Nephron (organoid): ENCODE results near the gene FARP1.

Experiments used
- H3K27ac Mint-ChIP-seq, 3 experiments: 2 replicates each; pipeline ENCODE4 v1.8.0; 2020; ENCODE audit warnings: mixed read lengths in 3 of 3, mild to moderate bottlenecking in 2 of 3, moderate library complexity in 1 of 3
- H3K27me3 Mint-ChIP-seq: 2 replicates; pipeline ENCODE4 v1.8.0; 2021; ENCODE audit warnings: low read depth, mild to moderate bottlenecking, moderate library complexity, mixed read lengths
- H3K36me3 Mint-ChIP-seq: 2 replicates; pipeline ENCODE4 v1.8.0; 2020; ENCODE audit warnings: low read depth, mixed read lengths
- H3K4me1 Mint-ChIP-seq: 2 replicates; pipeline ENCODE4 v1.8.0; 2020; ENCODE audit warnings: mixed read lengths
- H3K4me3 Mint-ChIP-seq, 3 experiments: 2 replicates each; pipeline ENCODE4 v1.8.0; 2020; ENCODE audit warnings: mild to moderate bottlenecking in 3 of 3, mixed read lengths in 3 of 3, moderate library complexity in 2 of 3
- H3K9me3 Mint-ChIP-seq: 2 replicates; pipeline ENCODE4 v1.8.0; 2020; ENCODE audit warnings: mixed read lengths
- CTCF ChIP-seq, 3 experiments: fragments of 200-600 bp; sonication (generic); IDR thresholded peaks; one replicate each; pipeline ENCODE4 v1.5.0; 2021; ENCODE audit warnings: antibody characterized with exemption in 3 of 3; ENCODE audit not compliant: unreplicated experiment in 3 of 3

The FARP1 gene

GRCh38 chr13:98374750-98375149 lies 231.9 kb downstream of the FARP1 start:
- H3K27ac Mint-ChIP-seq: no peak overlapping the region
- TF ChIP-seq CTCF (IDR thresholded peaks at IDR 0.05; ENCODE audit: unreplicated experiment in 3 of 3): no peak
- H3K4me3 Mint-ChIP-seq: no peak overlapping the region
- H3K36me3 Mint-ChIP-seq: peaks cover 87% of the 10 kb centered on the region
- H3K9me3 Mint-ChIP-seq: peaks cover 14% of the 10 kb centered on the region
- peaks cover 4% of the 10 kb centered on the region for H3K27me3 Mint-ChIP-seq
- H3K4me1 Mint-ChIP-seq: peaks cover 37% of the 10 kb centered on the region

GRCh38 chr13:98377635-98378378 lies 234.9 kb downstream of the FARP1 start:
- no peak for TF ChIP-seq CTCF (IDR thresholded peaks at IDR 0.05; ENCODE audit: unreplicated experiment in 3 of 3)
- H3K9me3 Mint-ChIP-seq: peaks cover 14% of the 10 kb centered on the region
- peaks cover 4% of the 10 kb centered on the region for H3K27me3 Mint-ChIP-seq
- no peak overlapping the region for H3K27ac Mint-ChIP-seq
- H3K4me1 Mint-ChIP-seq: peaks cover 14% of the 10 kb centered on the region
- H3K4me3 Mint-ChIP-seq: no peak overlapping the region
- peaks cover 81% of the 10 kb centered on the region for H3K36me3 Mint-ChIP-seq

DNA sequence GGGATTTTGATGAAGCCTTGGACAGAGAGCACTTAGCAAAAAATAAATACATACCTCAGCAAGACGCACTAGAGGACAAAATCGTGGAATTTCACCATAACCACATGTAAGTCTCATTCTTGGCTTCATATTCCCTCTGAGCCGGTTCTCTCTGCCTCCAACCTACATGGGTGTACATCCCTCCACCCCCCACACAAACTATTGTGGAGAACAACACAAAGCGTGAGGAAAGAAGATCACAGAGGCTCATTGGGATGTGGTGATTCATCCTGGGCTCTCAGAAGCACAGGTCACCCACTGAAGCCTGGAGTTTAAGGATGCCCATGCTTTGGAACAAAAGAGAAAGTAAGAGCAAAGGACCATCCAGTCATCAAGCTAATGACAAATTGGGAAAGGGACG lies 241.8 kb downstream of the FARP1 start:
- peaks cover 84% of the 10 kb centered on the region for H3K36me3 Mint-ChIP-seq
- H3K4me1 Mint-ChIP-seq: peaks cover 48% of the 10 kb centered on the region
- H3K9me3 Mint-ChIP-seq: no peaks in the 10 kb centered on the region
- TF ChIP-seq CTCF (IDR thresholded peaks at IDR 0.05; ENCODE audit: unreplicated experiment in 3 of 3): no peak
- peak overlapping the region; percentile 40 to 74 (median 62) for H3K27ac Mint-ChIP-seq
- H3K4me3 Mint-ChIP-seq: no peak overlapping the region
- H3K27me3 Mint-ChIP-seq: no peaks in the 10 kb centered on the region

DNA sequence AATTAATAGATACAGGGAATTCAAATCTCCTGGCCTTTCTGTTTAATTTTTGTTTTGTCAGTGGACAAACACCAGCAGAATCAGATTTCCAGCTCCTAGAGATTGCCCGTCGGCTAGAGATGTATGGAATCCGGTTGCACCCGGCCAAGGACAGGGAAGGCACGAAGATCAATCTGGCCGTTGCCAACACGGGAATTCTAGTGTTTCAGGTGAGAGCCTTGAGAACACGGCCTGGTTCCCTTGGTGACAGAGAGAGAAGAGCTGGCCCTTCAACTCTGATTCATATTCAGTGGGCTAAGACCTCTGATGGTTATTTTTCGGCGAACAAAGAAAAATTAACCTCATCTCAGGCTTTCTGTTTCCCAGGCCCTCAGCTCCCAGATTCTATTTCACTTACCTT lies 242.7 kb downstream of the FARP1 start:
- TF ChIP-seq CTCF (IDR thresholded peaks at IDR 0.05; ENCODE audit: unreplicated experiment in 3 of 3): no peak
- Mint-ChIP-seq H3K4me3 (no peak overlapping the region), H3K4me1 (peaks cover 48% of the 10 kb centered on the region), H3K27ac (peak overlapping the region; percentile 40 to 74 (median 62)), H3K9me3 (no peaks in the 10 kb centered on the region), H3K27me3 (no peaks in the 10 kb centered on the region), H3K36me3 (peaks cover 89% of the 10 kb centered on the region)

DNA sequence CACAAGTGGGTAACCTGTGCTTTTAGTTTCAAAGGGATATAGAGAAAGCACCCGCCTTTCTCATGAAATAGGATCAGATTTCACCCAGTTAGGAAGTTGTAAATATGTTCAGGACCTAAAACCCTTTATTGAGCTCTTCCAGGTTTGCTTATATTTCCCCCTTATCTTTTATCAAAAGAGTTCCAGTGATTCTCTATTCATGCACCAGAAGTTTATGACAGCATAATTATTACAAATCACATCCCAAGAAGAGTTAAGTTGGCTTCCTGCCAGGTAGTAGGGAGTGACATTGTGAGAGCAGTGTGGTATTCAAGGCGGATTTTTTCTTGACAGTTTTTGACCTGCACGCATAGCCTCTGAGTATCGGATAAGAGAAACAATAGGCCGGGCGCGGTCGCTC lies 243.7 kb downstream of the FARP1 start:
- TF ChIP-seq CTCF (IDR thresholded peaks at IDR 0.05; ENCODE audit: unreplicated experiment in 3 of 3): no peak
- Mint-ChIP-seq H3K27me3 (no peaks in the 10 kb centered on the region), H3K4me1 (peaks cover 48% of the 10 kb centered on the region), H3K27ac (peak overlapping the region; percentile 16 to 56 (median 27)), H3K4me3 (no peak overlapping the region), H3K9me3 (no peaks in the 10 kb centered on the region), H3K36me3 (peaks cover 91% of the 10 kb centered on the region)

DNA sequence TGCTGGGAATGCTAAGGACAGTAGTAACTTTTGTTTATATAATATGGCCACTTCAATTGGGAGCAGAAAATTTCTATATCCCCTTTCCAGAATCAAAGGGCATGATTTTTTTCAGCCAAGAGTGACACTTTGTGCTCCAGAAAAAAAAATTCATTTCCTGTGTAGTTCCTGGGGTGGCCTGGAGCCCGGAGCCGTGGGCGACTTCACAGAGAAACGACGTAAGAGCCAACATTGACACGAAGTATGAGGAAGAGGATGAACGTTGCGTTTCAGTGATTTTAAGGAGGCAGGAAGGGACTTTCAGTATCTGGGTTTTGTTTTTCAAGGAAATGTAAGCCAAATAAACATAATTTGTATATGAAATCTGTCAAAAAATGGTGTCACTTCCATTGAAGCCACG lies 246.4 kb downstream of the FARP1 start:
- no peak for TF ChIP-seq CTCF (IDR thresholded peaks at IDR 0.05; ENCODE audit: unreplicated experiment in 3 of 3)
- Mint-ChIP-seq H3K27ac (peak overlapping the region in 1 of 3 experiments; percentile 8), H3K27me3 (no peaks in the 10 kb centered on the region), H3K9me3 (no peaks in the 10 kb centered on the region), H3K36me3 (peaks cover 89% of the 10 kb centered on the region), H3K4me3 (no peak overlapping the region), H3K4me1 (peaks cover 31% of the 10 kb centered on the region)
